PC-9 (cell line): ENCODE data around the gene OPRM1.

Experiments used
- EZH2 ChIP-seq: fragments of 200-600 bp; sonication (generic); IDR thresholded peaks from 2 replicates; pipeline ENCODE4 v1.8.0; 2017; ENCODE audit warnings: antibody characterized with exemption, low read depth
- TF ChIP-seq, protein P1 (sequence below): fragments of 200-600 bp; sonication (generic); conservative IDR thresholded peaks from 2 replicates; pipeline ENCODE4 v1.6.1; 2017; ENCODE audit warnings: mixed run types, antibody characterized with exemption, mild to moderate bottlenecking, moderate library complexity

DNA sequence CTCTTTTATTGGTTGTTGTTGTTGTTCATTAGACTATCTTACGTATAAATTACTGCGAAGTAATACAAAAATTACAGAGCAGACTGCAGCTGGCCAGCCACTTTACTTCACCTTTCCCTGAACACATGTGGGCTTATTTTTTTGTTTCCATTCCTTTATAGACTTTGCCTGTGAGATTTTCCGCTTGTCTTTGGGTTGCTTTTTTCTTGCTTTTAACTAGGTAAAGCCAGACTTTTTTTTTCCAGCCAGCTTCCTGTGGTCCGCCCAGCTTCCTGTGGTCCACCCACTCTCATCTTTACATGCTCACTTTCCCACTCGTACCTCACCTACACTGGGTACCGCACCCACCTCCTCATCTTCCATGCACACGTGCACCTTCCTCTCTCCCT, 238.6 kb downstream of the OPRM1 start:
- TF ChIP-seq, protein P1, sequence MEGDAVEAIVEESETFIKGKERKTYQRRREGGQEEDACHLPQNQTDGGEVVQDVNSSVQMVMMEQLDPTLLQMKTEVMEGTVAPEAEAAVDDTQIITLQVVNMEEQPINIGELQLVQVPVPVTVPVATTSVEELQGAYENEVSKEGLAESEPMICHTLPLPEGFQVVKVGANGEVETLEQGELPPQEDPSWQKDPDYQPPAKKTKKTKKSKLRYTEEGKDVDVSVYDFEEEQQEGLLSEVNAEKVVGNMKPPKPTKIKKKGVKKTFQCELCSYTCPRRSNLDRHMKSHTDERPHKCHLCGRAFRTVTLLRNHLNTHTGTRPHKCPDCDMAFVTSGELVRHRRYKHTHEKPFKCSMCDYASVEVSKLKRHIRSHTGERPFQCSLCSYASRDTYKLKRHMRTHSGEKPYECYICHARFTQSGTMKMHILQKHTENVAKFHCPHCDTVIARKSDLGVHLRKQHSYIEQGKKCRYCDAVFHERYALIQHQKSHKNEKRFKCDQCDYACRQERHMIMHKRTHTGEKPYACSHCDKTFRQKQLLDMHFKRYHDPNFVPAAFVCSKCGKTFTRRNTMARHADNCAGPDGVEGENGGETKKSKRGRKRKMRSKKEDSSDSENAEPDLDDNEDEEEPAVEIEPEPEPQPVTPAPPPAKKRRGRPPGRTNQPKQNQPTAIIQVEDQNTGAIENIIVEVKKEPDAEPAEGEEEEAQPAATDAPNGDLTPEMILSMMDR = 0 out of 2 replicates have a peak, but pooled peaks have one; percentile 11
- TF ChIP-seq EZH2 = no peak
